SK-N-SH (cell line): ENCODE measurements around the gene NFASC.
A peak's percentile ranks its signal among the peaks of the same experiment; 100 is the strongest.

Experiments
- EP300 ChIP-seq, 2 experiments: IDR thresholded peaks; 2 replicates each; pipeline versions ENCODE4 v1.4.0 to v1.6.1; 2012; ENCODE audit warnings: borderline replicate concordance in 1 of 2, low read depth in 1 of 2, low read length in 1 of 2
- EZH2phosphoT487 ChIP-seq: fragments of 200-600 bp; sonication (generic); IDR thresholded peaks from 2 replicates; pipeline ENCODE4 v1.6.1; 2017; ENCODE audit warnings: low read depth, mixed run types, mild to moderate bottlenecking, antibody characterized with exemption, moderate library complexity, borderline replicate concordance
- FOXJ3 ChIP-seq: sonication (generic); formaldehyde crosslinking; IDR thresholded peaks from 2 replicates; pipeline ENCODE4 v1.5.1; 2020; ENCODE audit warnings: mild to moderate bottlenecking, missing genetic modification reagents
- GABPA ChIP-seq: IDR thresholded peaks from 2 replicates; pipeline ENCODE4 v1.4.0; 2012; ENCODE audit warnings: low read depth, mild to moderate bottlenecking
- POLR2AphosphoS5 ChIP-seq: IDR thresholded peaks from 2 replicates; pipeline ENCODE4 v1.6.1; 2012; ENCODE audit warnings: low read depth, low read length
- RXRA ChIP-seq: IDR thresholded peaks from 2 replicates; pipeline ENCODE4 v1.4.0; 2012; ENCODE audit warnings: low read depth, mild to moderate bottlenecking, borderline replicate concordance
- TF ChIP-seq, protein P1 (sequence below): fragments of 200-600 bp; sonication (generic); IDR thresholded peaks from 2 replicates; pipeline ENCODE4 v1.6.1; 2017; ENCODE audit warnings: antibody characterized with exemption, mild to moderate bottlenecking, moderate library complexity
- TF ChIP-seq, protein P2 (sequence below): fragments of 150-350 bp; IDR thresholded peaks from 2 replicates; pipeline ENCODE4 v1.6.1; 2017; ENCODE audit warnings: antibody characterized with exemption, low read length, low read depth, borderline replicate concordance

DNA sequence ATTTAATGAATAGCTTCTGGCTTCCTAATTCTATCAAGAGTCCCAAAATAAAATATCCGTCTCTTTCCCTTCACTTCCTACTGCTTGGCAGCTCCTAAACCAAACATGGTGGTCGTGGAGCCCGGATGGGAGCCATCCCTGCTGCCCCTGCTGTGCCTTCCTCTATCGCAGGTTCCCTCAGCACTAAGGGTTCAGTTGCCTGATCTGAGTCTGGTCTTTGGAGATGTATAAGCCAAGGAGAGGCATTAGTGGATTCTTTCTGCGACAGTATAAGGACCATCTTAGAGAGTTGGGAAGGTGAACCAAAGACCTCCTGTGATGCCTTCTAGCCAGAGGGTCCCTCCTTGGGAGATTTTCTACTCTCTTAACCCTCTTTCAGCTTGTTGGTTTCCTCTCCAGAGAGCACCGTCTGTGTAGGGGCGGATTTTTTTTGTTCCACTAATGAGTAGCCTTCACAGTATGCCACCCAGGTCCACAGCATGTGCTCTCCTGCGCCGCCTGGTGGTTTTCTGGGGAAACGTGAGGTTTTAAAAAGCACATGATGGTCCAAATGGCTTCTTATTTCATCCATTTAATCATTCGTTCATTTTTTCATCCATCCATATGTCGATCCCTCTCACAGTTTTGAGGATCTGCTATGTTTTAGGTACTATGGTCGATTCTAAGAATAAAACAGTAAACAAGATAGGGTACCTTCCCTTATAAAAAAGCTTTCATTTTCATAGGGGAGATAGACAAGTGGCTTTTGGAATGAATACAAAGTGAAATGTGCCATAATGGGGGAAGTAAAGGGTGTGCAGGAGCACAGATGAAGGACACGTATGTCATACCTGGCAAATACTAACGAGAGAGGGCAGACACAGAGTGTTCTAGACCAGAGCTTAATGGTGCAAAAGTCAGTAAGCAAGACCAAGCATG lies 71.0 kb downstream of the NFASC start:
- TF ChIP-seq, protein P1, sequence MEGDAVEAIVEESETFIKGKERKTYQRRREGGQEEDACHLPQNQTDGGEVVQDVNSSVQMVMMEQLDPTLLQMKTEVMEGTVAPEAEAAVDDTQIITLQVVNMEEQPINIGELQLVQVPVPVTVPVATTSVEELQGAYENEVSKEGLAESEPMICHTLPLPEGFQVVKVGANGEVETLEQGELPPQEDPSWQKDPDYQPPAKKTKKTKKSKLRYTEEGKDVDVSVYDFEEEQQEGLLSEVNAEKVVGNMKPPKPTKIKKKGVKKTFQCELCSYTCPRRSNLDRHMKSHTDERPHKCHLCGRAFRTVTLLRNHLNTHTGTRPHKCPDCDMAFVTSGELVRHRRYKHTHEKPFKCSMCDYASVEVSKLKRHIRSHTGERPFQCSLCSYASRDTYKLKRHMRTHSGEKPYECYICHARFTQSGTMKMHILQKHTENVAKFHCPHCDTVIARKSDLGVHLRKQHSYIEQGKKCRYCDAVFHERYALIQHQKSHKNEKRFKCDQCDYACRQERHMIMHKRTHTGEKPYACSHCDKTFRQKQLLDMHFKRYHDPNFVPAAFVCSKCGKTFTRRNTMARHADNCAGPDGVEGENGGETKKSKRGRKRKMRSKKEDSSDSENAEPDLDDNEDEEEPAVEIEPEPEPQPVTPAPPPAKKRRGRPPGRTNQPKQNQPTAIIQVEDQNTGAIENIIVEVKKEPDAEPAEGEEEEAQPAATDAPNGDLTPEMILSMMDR = peak; percentile 84
- TF ChIP-seq EZH2phosphoT487 (no peak), GABPA (no peak), EP300 (IDR thresholded peaks at IDR 0.05; ENCODE audit: borderline replicate concordance in 1 of 2, low read depth in 1 of 2, low read length in 1 of 2) (no peak), FOXJ3 (CRISPR knock-in tag) (no peak), POLR2AphosphoS5 (no peak), RXRA (no peak)
- TF ChIP-seq, protein P2, sequence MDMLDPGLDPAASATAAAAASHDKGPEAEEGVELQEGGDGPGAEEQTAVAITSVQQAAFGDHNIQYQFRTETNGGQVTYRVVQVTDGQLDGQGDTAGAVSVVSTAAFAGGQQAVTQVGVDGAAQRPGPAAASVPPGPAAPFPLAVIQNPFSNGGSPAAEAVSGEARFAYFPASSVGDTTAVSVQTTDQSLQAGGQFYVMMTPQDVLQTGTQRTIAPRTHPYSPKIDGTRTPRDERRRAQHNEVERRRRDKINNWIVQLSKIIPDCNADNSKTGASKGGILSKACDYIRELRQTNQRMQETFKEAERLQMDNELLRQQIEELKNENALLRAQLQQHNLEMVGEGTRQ = no peak
